GM12873 (cell line): Measurements from ENCODE around the gene MRPL33.

ENCODE experiments used
- CTCF ChIP-seq: IDR thresholded peaks from 2 replicates; pipeline ENCODE4 v1.5.1; 2012; ENCODE audit warnings: low read depth, mild to moderate bottlenecking, moderate library complexity, low read length, control low read depth; ENCODE audit not compliant: insufficient read depth; ENCODE audit errors: missing control alignments

The MRPL33 gene

DNA sequence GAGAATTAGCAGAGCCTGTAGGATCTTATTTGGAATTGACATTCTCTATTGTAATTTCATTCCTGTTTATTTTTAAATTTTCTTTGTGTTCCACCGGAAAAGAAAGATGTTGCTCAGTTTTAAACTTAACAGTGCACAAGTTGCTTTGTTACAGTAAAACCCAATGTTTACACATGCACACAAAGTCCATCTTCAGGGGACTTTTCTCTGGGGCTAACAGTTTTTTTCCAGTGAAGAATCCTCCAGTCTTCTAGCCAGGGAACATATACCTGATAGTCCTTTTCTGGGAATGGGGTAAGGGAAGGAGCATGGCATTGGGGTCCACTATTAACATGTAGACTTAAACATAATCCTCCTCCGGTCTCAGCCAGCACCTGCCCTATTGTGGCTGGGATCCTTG is 25.2 kb upstream of the MRPL33 start:
- TF ChIP-seq CTCF, result no peak

- no peak for TF ChIP-seq CTCF
Observed at GRCh38 chr2:27747827-27748352, 23.6 kb upstream of the MRPL33 start.

- no peak for TF ChIP-seq CTCF
Observed at GRCh38 chr2:27751377-27751776, 20.1 kb upstream of the MRPL33 start.

DNA sequence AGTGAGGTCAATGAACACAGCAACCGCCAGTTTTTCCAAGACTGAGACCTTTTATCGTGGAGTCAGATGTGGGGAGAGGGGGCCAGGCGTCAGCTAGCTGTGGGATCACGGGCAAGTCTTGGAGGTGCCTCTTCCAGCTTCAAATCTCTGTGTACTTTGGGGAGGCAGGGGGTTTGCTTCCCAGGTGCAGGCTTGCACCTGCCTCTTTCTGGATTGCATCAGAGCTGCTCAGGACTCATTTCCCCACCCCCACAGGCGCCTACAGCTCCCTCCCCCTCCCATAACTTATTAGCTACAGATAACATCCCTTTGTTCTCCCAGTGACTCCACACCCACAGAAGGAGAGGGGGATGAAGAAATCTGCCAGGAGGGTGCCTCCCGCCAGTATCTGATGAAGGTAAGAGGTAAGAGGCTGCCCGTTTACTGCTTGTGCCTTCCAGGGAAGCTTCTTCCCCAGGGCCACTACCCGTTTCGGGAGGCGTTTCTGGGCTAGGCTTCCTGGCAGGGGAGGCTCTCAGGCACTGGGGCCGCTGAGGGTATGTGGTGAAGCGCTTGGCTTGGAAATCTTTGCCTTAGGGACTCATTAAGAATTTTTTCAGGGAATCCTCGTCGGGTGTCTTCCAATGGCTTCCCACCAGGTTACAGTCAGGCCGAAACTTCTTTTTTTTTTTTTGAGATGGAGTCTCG is 18.8 kb upstream of the MRPL33 start:
- TF ChIP-seq CTCF, result no peak

GRCh38 chr2:27754138-27754588 is 17.4 kb upstream of the MRPL33 start:
- peak; percentile 93 for TF ChIP-seq CTCF

DNA sequence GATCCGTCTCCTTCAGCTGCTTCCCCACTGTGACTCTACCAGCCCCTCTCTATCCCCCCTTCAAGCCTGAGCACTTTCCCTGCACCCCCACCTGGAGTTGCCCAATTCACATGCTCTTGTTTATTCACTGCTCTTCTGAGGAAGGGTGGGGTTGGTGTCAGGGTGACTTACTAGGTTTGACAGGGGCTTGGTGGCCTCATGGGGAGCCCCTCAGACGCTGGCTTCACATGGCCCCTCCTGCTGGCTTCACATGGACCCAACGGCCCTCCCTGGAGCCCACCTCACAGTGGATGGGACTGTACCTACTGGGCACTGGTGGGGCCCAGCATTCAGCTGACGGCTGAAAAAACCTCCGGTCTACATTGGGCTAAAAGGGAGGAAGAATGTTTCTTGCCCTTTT is 16.7 kb upstream of the MRPL33 start:
- no peak for TF ChIP-seq CTCF

DNA sequence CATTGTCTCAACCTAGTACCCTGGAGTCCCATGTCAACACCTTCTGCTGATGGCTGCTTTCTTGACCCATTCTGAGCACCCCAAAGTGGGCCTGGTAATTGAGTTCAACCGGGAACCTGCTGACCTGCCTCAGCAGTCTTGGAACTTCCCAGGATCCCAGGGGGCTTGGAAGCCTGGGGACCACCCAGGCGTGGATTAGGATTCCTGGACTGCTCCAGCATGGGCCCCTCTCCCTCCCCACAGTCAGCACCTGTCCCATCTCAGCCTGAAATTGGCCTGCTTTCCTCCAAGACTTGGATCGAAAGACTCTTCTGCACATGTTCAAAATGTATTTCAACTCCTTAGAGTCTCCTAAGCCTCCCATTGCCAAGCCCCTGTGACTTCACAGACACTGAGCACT is 15.4 kb upstream of the MRPL33 start:
- TF ChIP-seq CTCF, result no peak
